ACHN (cell line): ENCODE measurements around the gene CCDC8.
"Not testable (repeated sequence)": the region's sequence is repeated elsewhere in the genome, so short reads cannot be mapped to it uniquely, and the experiment has no call there.

Source experiments
- DNase-seq: peaks from one replicate; pipeline ENCODE4 v3.0.0-alpha.2; 2015
- in situ Hi-C: cut with HindIII; loops from 2 replicates; pipeline ENCODE4 v1.10.0; 2017; ENCODE audit warnings: low sequenced_read_pairs, low pct_ligation_motif_present, low pct_unique_long_range_greater_than_20kb

Gene CCDC8

GRCh38 chr19:46388311-46389095, 24.9 kb downstream of the CCDC8 start:
- DNase-seq: no peak
- in situ Hi-C loops: no loop called here

DNA sequence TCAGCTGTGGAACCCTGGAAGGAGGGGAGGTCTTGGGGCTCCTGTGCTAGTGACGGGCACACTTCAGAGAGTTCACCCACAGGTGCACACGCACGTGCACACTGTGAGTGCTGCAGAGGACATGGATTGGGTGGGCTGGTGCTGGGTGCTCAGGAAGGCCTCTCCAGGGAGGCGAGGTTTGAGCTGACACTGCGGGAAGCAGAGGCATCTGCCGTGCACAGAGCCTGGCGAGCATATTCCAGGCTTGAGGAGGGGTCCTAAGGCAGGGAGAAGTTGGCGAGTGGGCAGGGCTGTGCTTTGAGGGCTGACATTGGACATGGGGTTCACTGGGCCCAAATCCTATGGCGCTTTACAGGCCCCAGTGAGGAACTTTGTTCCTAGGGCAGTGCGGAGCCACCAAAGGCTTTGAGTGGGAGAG, 25.6 kb downstream of the CCDC8 start:
- in situ Hi-C loops: no loop called here
- DNase-seq: no peak

GRCh38 chr19:46386996-46387712, 26.2 kb downstream of the CCDC8 start:
- in situ Hi-C loops: no loop called here
- no peak for DNase-seq

- no peak for DNase-seq
- in situ Hi-C loops: no loop called here
Measured at GRCh38 chr19:46386151-46386550, 27.2 kb downstream of the CCDC8 start.

- DNase-seq: no peak
- in situ Hi-C loops: no loop called here
Measured at GRCh38 chr19:46385636-46386035, 27.7 kb downstream of the CCDC8 start.

- DNase-seq: no peak
- in situ Hi-C loops: no loop called here
Measured at GRCh38 chr19:46384396-46384795, 29.0 kb downstream of the CCDC8 start.

DNA sequence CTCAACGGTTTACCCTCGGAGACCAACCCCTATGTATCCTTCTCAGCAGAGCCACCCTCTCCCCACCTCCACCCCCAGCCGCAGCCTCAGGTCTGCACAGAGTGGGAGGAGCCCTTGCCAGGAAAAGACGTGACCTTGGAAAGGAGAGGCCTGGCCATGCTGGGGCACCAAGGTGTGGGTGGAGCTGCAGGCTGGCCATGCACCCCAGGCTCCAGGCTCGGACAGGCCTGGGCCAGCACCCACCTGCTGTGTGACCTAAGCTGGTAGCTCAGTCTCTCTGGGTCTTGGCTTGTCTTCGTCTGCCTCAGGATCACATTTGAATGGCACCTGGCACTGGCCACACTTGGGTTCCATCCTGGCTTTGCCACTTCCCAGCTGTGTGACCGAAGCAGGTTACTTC, 29.5 kb downstream of the CCDC8 start:
- in situ Hi-C loops: no loop called here
- no peak for DNase-seq

DNA sequence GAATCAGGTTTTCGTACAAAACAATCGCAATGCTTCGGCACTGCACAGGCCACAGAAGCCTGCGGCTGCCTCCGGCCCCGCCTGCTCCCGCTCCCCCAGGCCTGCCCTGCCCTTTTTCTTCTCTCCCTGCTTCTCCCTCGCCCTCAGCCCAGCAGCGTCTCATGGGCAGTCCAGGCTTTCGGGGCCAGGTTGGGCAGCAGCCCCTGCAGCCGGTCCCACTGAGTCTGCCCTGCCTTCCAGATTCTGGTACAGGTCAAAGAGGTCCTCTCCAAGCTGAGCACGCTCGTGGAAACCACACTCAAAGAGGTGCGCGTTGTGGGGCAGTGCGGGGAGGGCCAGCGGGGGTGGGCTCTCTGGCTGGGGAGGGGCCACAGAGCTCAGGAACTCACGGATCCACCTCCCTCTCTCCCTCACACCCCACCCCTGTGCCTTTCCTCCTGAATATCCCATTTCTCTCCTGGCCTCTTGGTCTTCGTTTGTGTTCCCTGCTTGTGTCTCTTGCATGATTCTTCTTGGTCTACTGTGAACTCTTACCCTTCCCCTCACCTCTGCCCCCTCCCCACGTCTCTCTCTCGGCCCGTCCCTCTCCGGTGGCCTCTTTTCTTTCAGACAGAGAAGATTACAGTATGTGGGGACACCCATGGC, 30.1 kb downstream of the CCDC8 start:
- no peak for DNase-seq
- in situ Hi-C loops: no loop called here

DNA sequence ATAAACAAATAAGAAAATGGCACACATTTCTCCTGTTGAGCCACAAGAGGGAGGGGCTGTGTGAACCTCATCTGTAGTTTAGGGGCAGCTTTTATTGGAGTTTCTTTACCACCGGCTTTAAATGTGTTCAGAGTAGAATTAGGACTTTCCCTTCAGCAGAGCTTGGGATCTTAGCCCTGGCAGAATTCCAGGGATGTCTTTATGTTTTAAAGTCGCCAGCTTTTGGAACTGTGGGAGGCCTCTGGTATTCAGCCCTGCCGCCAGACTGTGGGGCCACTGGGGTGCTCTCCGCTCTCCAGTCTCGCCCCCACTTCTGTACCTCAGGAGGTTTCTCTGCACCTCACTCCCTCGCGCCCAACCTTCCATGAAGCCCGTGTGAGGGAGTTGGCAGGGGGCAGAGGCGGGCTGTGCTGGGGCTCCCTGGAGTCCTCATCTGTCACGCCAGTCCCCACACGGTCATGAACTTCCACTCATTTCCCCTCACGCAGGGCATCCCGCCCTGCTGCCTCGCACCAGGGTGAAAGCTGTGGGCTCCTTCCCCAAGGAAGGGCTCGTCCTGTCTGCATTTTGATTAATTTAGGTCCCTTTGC, 31.5 kb downstream of the CCDC8 start:
- in situ Hi-C loops: no loop called here
- no peak for DNase-seq

- in situ Hi-C loops: no loop called here
- DNase-seq: no peak
Measured at GRCh38 chr19:46381346-46381745, 32.0 kb downstream of the CCDC8 start.

DNA sequence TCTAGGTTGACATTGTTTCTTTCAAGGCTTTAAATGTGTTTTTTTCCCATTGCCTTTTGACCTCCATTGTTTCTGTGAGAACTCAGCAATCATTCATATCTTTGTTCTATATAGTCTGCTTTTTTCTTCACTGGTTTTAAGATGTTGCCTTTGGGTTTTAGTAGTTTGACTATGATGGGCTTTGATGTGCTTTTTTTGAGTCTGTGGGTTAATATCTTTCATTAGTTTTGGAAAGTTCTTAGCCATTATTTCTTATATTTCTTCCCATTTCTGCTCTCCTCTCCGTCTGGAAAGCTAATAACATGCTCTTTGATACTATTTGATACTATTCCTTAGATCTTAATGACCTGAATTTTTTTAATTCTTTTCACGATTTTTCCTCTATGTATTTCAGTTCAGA, 32.7 kb downstream of the CCDC8 start:
- DNase-seq: no peak
- in situ Hi-C loops: no loop called here

GRCh38 chr19:46378268-46378667, 35.1 kb downstream of the CCDC8 start:
- DNase-seq: no peak
- in situ Hi-C loops: no loop called here

DNA sequence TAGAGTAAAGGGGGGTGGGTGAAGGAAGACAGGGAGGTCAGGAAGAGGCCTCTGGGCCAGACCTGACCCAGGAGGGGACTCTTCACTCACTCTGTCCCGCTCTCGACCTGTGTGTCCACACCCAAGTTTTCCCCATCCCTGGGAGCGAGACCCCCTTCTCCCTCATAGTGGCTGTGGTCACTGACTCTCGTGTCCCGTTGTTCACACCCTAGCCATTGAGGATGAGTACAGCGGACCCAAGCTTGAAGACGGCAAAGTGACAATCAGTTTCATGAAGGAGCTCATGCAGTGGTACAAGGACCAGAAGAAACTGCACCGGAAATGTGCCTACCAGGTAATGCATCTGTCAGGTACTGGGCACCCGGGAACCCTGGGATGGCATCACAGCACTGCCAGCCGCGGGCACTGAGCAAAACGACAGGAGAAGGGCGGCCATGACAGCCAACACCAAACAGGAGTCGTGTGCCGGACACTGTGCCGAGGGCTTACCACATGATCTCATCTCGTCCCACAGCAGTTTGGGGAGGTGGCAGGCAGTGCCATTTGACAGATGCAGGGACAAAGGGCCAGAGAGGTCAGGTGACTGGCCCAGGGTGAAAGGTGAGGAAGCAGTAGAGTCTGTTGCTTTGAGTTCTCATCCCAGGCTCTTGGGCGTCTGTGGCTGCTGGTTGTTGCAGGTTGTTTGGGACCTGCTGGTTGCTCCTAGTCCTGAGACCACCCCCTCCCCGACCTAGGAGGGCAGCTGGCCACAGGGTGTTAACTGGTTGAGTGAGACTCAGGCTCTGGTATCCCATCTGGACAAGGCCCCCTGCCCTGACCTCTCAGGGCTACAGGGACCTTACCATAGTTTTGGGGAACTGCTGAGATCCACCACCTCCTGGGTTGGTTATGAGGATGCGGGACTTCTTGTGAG, 36.9 kb downstream of the CCDC8 start:
- in situ Hi-C loops: no loop called here

GRCh38 chr19:46375476-46376067, 37.8 kb downstream of the CCDC8 start:
- DNase-seq, in situ Hi-C loops: not testable (repeated sequence)

More for the DNA sequence above, 36.9 kb downstream of the CCDC8 start:
- DNase-seq: no peak

DNA sequence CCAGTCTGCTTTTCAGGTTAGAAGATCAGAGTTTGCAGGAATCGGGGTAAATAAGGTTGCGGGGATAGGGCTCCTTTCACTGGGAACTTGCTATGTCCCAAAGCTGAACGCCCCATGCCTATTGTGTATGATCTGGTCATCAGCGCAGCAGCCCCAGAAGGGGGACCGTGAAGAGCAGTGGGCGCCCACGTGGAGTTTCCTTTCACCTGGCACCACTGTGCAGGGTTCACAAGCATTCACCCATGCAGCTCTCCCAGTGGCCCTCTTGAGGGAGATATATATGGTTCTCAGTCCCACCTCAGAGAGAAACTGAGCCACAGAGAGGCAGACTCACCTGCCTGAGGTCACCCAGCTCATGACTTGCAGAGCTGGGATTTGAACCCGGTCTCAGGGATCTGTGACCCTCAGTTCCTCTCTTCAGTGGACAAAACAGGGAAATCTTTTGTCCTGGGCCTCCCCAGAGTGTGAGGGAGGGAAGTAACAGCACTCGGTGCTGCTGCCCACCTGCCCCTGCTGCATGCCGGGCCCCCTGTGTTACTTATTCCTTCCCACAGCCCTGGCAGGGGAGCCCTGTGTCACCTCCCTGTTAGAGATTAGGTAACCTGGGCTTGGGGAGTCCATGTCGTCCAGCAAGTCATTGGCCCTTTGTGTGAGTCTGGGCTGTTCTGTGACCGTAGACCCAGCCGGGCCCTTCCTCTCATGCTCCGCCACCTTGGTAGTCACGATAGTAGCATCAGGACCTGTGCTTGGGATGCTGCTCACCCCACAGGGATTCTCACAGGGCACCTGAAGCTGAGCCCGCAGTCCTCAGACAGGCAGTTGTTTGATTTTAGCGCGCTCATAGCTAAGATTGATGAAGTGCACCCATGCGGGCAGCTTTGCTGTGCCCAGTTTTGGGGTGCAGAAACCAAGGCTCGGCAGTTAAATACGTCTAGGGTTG, 38.6 kb downstream of the CCDC8 start:
- in situ Hi-C loops: no loop called here
- no peak for DNase-seq

GRCh38 chr19:46373491-46374359, 39.6 kb downstream of the CCDC8 start:
- DNase-seq: peak; percentile 92
- in situ Hi-C loops: no loop called here
